ENCODE results near the gene TMEM108.

The TMEM108 gene

GRCh38 chr3:133040696-133041523, 2.7 kb downstream of the TMEM108 start:
- peak; percentile 47; the same call in 1 of the 3 replicates for ATAC-seq (ENCODE audit: insufficient read depth, low read depth)
- H3K9ac ChIP-seq (ENCODE audit: low read depth, low read length): no peak overlapping the region
- H3K4me2 ChIP-seq (ENCODE audit: insufficient read depth, low read length): no peak overlapping the region
- no peak overlapping the region for H2AFZ ChIP-seq (ENCODE audit: low read depth, low read length)
- TF ChIP-seq CTCF (IDR thresholded peaks at IDR 0.05; ENCODE audit: borderline replicate concordance, extremely low read depth, low read length, poor library complexity, severe bottlenecking): peak; percentile 70
- TF ChIP-seq EZH2 (IDR thresholded peaks at IDR 0.05; ENCODE audit: borderline replicate concordance, low read depth, low read length, severe bottlenecking): no peak
- H3K79me2 ChIP-seq (ENCODE audit: insufficient read depth, low read length): no peaks in the 10 kb centered on the region
- DNase-seq: peak; percentile 43
- H4K20me1 ChIP-seq (ENCODE audit: insufficient read depth, low read length): no peaks in the 10 kb centered on the region
- peaks cover 3% of the 10 kb centered on the region for H3K27me3 ChIP-seq (ENCODE audit: insufficient read depth, low read length, poor library complexity)
- no peaks in the 10 kb centered on the region for H3K4me1 ChIP-seq (ENCODE audit: insufficient read depth, low read length)
- H3K4me3 ChIP-seq (ENCODE audit: low read depth in 1 of 2, low read length in 2 of 2): no peak overlapping the region
- no peaks in the 10 kb centered on the region for H3K36me3 ChIP-seq (ENCODE audit: insufficient read depth, low read length)
- H3K9me3 ChIP-seq (ENCODE audit: insufficient read depth, low read length, severe bottlenecking): no peaks in the 10 kb centered on the region
- H3K27ac ChIP-seq (ENCODE audit: low read length): no peak overlapping the region

GRCh38 chr3:133041524-133041829, 3.3 kb downstream of the TMEM108 start:
- Histone ChIP-seq H4K20me1 (ENCODE audit: insufficient read depth, low read length) (no peaks in the 10 kb centered on the region), H3K27ac (ENCODE audit: low read length) (no peak overlapping the region), H3K27me3 (ENCODE audit: insufficient read depth, low read length, poor library complexity) (peaks cover 3% of the 10 kb centered on the region), H3K79me2 (ENCODE audit: insufficient read depth, low read length) (no peaks in the 10 kb centered on the region), H3K9me3 (ENCODE audit: insufficient read depth, low read length, severe bottlenecking) (no peaks in the 10 kb centered on the region), H3K4me3 (ENCODE audit: low read depth in 1 of 2, low read length in 2 of 2) (no peak overlapping the region), H3K4me2 (ENCODE audit: insufficient read depth, low read length) (no peak overlapping the region), H3K36me3 (ENCODE audit: insufficient read depth, low read length) (no peaks in the 10 kb centered on the region), H3K4me1 (ENCODE audit: insufficient read depth, low read length) (no peaks in the 10 kb centered on the region), H2AFZ (ENCODE audit: low read depth, low read length) (no peak overlapping the region), H3K9ac (ENCODE audit: low read depth, low read length) (no peak overlapping the region)
- no peak for ATAC-seq (ENCODE audit: insufficient read depth, low read depth)
- no peak for DNase-seq
- no peak for TF ChIP-seq CTCF (IDR thresholded peaks at IDR 0.05; ENCODE audit: borderline replicate concordance, extremely low read depth, low read length, poor library complexity, severe bottlenecking)
- no peak for TF ChIP-seq EZH2 (IDR thresholded peaks at IDR 0.05; ENCODE audit: borderline replicate concordance, low read depth, low read length, severe bottlenecking)

- Histone ChIP-seq H3K27me3 (ENCODE audit: insufficient read depth, low read length, poor library complexity) (peaks cover 3% of the 10 kb centered on the region), H2AFZ (ENCODE audit: low read depth, low read length) (no peak overlapping the region), H3K36me3 (ENCODE audit: insufficient read depth, low read length) (no peaks in the 10 kb centered on the region), H3K4me3 (ENCODE audit: low read depth in 1 of 2, low read length in 2 of 2) (no peak overlapping the region), H3K4me1 (ENCODE audit: insufficient read depth, low read length) (no peaks in the 10 kb centered on the region), H3K9ac (ENCODE audit: low read depth, low read length) (no peak overlapping the region), H4K20me1 (ENCODE audit: insufficient read depth, low read length) (no peaks in the 10 kb centered on the region), H3K27ac (ENCODE audit: low read length) (no peak overlapping the region), H3K4me2 (ENCODE audit: insufficient read depth, low read length) (no peak overlapping the region), H3K79me2 (ENCODE audit: insufficient read depth, low read length) (no peaks in the 10 kb centered on the region), H3K9me3 (ENCODE audit: insufficient read depth, low read length, severe bottlenecking) (no peaks in the 10 kb centered on the region)
- no peak for TF ChIP-seq CTCF (IDR thresholded peaks at IDR 0.05; ENCODE audit: borderline replicate concordance, extremely low read depth, low read length, poor library complexity, severe bottlenecking)
- TF ChIP-seq EZH2 (IDR thresholded peaks at IDR 0.05; ENCODE audit: borderline replicate concordance, low read depth, low read length, severe bottlenecking): no peak
- no peak for ATAC-seq (ENCODE audit: insufficient read depth, low read depth)
- DNase-seq: no peak
Observed at GRCh38 chr3:133042778-133043177, 4.6 kb downstream of the TMEM108 start.

Measured in DND-41 (cell line).